VCaP (cell line): ENCODE data around the gene TNS3.
A peak's percentile ranks its signal among the peaks of the same experiment; 100 is the strongest.

Experiments
- H3K27ac ChIP-seq: fragments of 450-650 bp; 2 replicates; pipeline ENCODE4 v1.5.1; 2017
- TF ChIP-seq, protein P1 (sequence below): fragments of 450-650 bp; conservative IDR thresholded peaks from 2 replicates; pipeline ENCODE4 v1.5.1; 2017; ENCODE audit warnings: mild to moderate bottlenecking, moderate library complexity

Gene TNS3

DNA sequence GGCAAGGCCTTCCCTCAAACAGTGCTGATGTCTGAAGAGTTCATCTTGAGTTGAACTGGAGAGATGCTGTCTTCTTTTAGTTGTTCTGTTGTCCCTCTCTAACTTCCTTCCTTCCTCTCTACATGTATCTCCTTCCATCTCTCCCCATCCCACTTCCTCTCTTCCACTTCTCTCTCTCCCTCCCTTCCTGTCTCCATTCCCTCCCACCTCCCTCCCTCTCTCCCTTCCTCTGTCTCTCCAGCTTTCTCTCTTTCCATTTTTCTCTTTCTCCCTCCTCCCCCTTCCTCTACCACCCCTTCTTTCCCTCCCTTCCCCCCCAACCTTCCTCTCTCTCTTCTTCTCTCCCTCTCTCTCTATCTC is 40.7 kb upstream of the TNS3 start:
- H3K27ac ChIP-seq: no peak overlapping the region
- TF ChIP-seq, protein P1, sequence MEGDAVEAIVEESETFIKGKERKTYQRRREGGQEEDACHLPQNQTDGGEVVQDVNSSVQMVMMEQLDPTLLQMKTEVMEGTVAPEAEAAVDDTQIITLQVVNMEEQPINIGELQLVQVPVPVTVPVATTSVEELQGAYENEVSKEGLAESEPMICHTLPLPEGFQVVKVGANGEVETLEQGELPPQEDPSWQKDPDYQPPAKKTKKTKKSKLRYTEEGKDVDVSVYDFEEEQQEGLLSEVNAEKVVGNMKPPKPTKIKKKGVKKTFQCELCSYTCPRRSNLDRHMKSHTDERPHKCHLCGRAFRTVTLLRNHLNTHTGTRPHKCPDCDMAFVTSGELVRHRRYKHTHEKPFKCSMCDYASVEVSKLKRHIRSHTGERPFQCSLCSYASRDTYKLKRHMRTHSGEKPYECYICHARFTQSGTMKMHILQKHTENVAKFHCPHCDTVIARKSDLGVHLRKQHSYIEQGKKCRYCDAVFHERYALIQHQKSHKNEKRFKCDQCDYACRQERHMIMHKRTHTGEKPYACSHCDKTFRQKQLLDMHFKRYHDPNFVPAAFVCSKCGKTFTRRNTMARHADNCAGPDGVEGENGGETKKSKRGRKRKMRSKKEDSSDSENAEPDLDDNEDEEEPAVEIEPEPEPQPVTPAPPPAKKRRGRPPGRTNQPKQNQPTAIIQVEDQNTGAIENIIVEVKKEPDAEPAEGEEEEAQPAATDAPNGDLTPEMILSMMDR: no peak

DNA sequence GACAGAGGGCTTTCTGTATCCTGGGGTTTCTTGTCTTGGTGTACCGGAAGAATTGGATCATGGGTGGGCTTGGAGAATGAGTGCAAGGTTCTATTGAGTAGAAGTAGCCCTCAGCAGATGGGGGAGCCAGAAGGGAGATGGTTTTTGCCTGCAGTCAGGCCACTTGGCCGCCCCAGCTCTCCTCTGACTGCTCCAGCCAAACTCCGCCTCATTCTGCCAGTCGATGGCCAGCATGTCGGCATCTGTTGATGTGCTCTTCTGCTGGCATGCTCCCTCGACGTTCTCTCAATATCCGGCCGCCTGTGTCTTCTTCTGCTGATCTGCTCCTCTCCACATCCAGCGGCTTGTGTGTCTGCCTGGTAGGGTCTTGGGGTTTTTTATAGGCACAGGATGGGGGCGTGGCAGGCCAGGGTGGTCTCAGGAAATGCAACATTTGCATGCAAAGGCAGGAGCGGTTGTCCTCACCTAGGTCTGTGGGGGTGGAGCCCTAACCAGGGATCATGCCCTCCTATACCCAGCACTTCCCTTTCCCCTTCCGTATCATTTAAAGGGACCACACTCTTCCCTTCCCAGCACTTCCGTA is 40.2 kb upstream of the TNS3 start:
- TF ChIP-seq, protein P1: no peak

DNA sequence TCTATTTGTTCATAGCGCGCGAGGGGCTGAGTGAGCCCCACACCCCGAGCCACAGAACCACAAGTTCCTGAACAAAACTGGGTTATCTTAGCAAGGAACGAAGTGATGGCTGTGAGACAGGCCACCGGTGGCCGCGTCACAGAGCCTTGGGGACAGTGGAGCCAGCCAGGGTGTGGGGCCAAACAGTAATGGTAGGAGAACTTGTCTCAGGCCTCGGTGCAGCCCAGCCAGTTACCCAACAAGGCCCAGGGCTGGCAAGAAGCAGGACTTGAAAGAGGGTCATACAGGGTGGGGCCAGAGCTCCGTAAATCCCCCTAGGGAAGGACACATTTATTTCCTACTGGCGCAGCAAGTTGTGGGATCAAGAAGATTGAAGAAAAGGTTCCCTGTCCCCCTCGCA is 39.4 kb upstream of the TNS3 start:
- TF ChIP-seq, protein P1: no peak
- H3K27ac ChIP-seq: no peak overlapping the region

More for the DNA sequence above, 40.2 kb upstream of the TNS3 start:
- H3K27ac ChIP-seq: no peak overlapping the region

DNA sequence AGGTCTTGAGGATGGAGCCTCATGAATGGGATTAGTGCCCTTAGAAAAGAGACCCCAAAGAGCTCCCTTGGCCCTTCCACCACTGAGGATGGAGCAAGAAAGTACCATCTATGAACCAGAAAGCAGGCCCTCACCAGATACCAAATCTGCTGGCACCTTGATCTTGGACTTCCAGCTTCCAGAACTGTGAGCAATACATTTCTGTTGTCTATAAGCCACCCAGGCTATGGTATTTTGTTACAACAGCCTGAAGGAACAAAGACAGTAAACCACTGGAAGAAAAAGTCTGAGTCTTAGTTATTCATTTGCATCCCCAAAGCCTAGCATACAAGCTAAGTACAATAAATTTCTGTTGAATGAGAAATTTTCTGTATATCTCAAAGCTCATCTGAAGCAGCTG is 37.9 kb upstream of the TNS3 start:
- no peak overlapping the region for H3K27ac ChIP-seq
- TF ChIP-seq, protein P1: no peak

DNA sequence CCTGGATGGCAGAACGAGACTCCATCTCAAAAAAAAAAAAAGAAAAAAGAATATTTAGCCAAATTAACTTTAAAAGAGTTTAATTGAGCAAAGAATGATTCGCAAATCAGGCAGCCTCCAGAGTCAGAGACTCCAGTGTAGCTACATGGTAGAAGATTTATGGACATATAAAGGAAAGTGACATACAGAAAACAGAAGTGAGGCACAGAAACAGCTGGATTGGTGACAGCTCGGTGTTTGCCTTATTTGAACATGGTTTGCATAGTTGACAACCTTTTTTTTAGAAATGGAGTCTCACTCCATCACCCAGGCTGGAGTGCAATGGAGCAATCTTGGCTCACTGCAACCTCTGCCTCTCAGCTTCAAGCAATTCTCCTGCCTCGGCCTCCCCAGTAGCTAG is 35.2 kb upstream of the TNS3 start:
- no peak overlapping the region for H3K27ac ChIP-seq
- TF ChIP-seq, protein P1: no peak

DNA sequence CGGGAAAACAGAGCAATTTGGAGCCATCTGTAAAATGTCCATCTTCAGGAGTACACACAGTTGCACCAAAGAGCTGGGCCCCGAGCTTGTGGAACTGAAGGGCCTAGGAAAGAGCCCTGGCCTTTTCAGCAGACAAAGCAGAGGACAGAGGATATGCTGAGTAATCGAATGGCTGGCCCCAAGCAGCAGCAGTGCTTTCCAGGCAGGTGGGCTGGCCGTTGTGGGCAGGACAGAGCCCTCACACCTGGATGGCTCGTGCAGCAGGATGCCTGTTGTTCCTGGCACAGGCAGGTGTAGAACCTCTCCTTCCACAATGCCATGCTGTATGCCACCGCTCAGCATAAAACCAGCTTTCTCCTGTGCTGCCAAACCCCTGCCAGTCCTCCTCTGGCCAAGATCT is 32.5 kb upstream of the TNS3 start:
- H3K27ac ChIP-seq: no peak overlapping the region
- TF ChIP-seq, protein P1: no peak

DNA sequence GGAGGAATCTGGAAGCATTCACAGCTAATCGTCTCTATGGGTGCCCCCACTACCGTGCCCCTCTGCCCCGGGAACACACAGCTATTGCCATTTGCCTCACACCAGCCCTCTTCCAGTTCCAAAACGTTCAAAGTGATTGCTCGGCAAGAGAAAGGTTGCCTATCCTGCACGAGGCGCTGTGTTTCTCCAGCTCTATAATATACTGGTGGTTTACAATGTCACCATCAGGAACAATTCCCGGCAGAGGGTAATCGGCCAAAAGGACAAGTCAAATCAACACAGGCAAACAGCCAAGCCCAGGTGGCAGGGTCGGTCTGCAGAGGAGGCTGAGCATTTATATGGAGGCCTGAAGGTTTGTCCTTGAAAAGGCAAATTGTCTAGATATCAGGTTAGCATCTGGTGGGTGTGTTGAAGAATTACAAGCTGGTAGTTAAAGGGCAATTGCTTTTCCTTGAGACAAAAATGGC is 29.2 kb upstream of the TNS3 start:
- H3K27ac ChIP-seq: peak overlapping the region; percentile 3
- TF ChIP-seq, protein P1: 0 out of 2 replicates have a peak, but pooled peaks have one; percentile 16
